Natural killer cell (primary cell): ENCODE data around the gene SNAPIN. TPM values are rescaled to one million over a fixed set of nuclear protein-coding genes. Genes with fewer than 3 reads are reported as not detected.

ENCODE experiments used
- ATAC-seq, 3 donors: fragments of 150-1000 bp in 2 of 3; fragments of 200-7000 bp in 1 of 3; cut with Tn5 transposase; 1 replicate in 1 of 3; 2 replicates in 2 of 3; pipeline ENCODE4 v1.10.0; 2021; ENCODE audit warnings: mild to moderate bottlenecking in 2 of 3, moderate library complexity in 2 of 3
- DNase-seq, 2 donors: peaks; one replicate each; pipeline versions ENCODE4 v3.0.0 to v3.0.0-alpha.2; 2013 to 2021; ENCODE audit warnings: mixed read lengths in 1 of 2
- H3K27ac ChIP-seq: one replicate; pipeline ENCODE4 v1.5.1; 2013; ENCODE audit warnings: mild to moderate bottlenecking, low read length
- H3K27me3 ChIP-seq: one replicate; pipeline ENCODE4 v1.6.1; 2013; ENCODE audit warnings: low read length; ENCODE audit not compliant: control insufficient read depth, insufficient read depth
- H3K36me3 ChIP-seq: one replicate; pipeline ENCODE4 v1.6.1; 2013; ENCODE audit warnings: low read length; ENCODE audit not compliant: control insufficient read depth, insufficient read depth
- H3K4me1 ChIP-seq: one replicate; pipeline ENCODE4 v1.6.1; 2013; ENCODE audit warnings: low read length; ENCODE audit not compliant: control insufficient read depth, insufficient read depth
- H3K4me3 ChIP-seq: one replicate; pipeline ENCODE4 v1.5.1; 2013; ENCODE audit warnings: low read length
- H3K9me3 ChIP-seq: one replicate; pipeline ENCODE4 v1.6.1; 2013; ENCODE audit warnings: low read length; ENCODE audit not compliant: control insufficient read depth, insufficient read depth
- H3K27ac Mint-ChIP-seq, 2 donors: one replicate each; pipeline ENCODE4 v1.8.0; 2022; ENCODE audit warnings: mild to moderate bottlenecking in 2 of 2, mixed read lengths in 2 of 2, moderate library complexity in 1 of 2
- H3K27me3 Mint-ChIP-seq, 2 donors: one replicate each; pipeline ENCODE4 v1.8.0; 2022; ENCODE audit warnings: low read depth in 2 of 2, mixed read lengths in 2 of 2
- H3K36me3 Mint-ChIP-seq: one replicate; pipeline ENCODE4 v1.8.0; 2022; ENCODE audit warnings: mixed read lengths
- H3K4me1 Mint-ChIP-seq, 2 donors: one replicate each; pipeline ENCODE4 v1.8.0; 2022; ENCODE audit warnings: mixed read lengths in 2 of 2
- H3K4me3 Mint-ChIP-seq: one replicate; pipeline ENCODE4 v1.8.0; 2022; ENCODE audit warnings: mild to moderate bottlenecking, moderate library complexity, mixed read lengths
- H3K9me3 Mint-ChIP-seq, 2 donors: one replicate each; pipeline ENCODE4 v1.8.0; 2022; ENCODE audit warnings: mixed read lengths in 2 of 2
- CTCF ChIP-seq: fragments of 200-600 bp; IDR thresholded peaks from one replicate; pipeline ENCODE4 v1.8.0; 2022; ENCODE audit warnings: antibody characterized with exemption
- WGBS: methylation state at CpG from one replicate; pipeline ENCODE4 v1.1.7; 2013; ENCODE audit warnings: missing lambda C conversion rate; ENCODE audit not compliant: insufficient coverage; 5-methylcytosine and 5-hydroxymethylcytosine counted together
- intact Hi-C: fragments of 100-400 bp; cut with micrococcal nuclease; formaldehyde crosslinking; loops from one replicate; pipeline ENCODE4 v1.14.2; 2022
- total RNA-seq, 4 donors: library from RNA; stranded (reverse); fragments of 120-200 nt in 1 of 4; gene quantifications; one replicate each; pipeline versions ENCODE4 v1.2.3 to v1.2.4, GENCODE V29; 2013 to 2022

SNAPIN gene
- total RNA-seq, 3 donors from 2014 or later (not counting 1 experiment from before 2014, with no cell fraction given), result 21.0 to 25.5 (median 23.5) TPM

- ATAC-seq (no peak), DNase-seq (no peak)
- H3K36me3 ChIP-seq, result peaks cover 12% of the 10 kb centered on the region
- Mint-ChIP-seq H3K9me3 (no peaks in the 10 kb centered on the region), H3K27ac (peak overlapping the region in 1 of 2 donors; percentile 60), H3K36me3 (no peaks in the 10 kb centered on the region), H3K27me3 (peaks cover 14 to 17% of the 10 kb centered on the region in 2 donors), H3K4me1 (peaks cover 12 to 16% of the 10 kb centered on the region in 2 donors), H3K4me3 (peak overlapping the region; percentile 52)
- TF ChIP-seq CTCF, result no peak
- no CpG with 5 or more reads among the region's 2 CpGs for WGBS
- H3K9me3 ChIP-seq, result no peaks in the 10 kb centered on the region
- intact Hi-C loops, result loop anchor here (10.0 kb wide), 1 partner anchor 101 kb away; the partner anchor contains the start of gene SLC27A3
- H3K4me1 ChIP-seq, result peaks cover 30% of the 10 kb centered on the region
- H3K4me3 ChIP-seq, result no peak overlapping the region
- peaks cover 8% of the 10 kb centered on the region for H3K27me3 ChIP-seq
- no peak overlapping the region for H3K27ac ChIP-seq
These were observed 15.0 kb downstream of the SNAPIN start for GRCh38 chr1:153673511-153673910.

GRCh38 chr1:153677718-153678518 lies 19.4 kb downstream of the SNAPIN start:
- H3K4me1 ChIP-seq, result peaks cover 20% of the 10 kb centered on the region
- H3K27me3 ChIP-seq, result peaks cover 18% of the 10 kb centered on the region
- Mint-ChIP-seq H3K4me1 (peaks cover 21 to 26% of the 10 kb centered on the region in 2 donors), H3K27me3 (peaks cover 38 to 48% of the 10 kb centered on the region in 2 donors), H3K27ac (no peak overlapping the region), H3K4me3 (peak overlapping the region; percentile 85), H3K9me3 (no peaks in the 10 kb centered on the region), H3K36me3 (no peaks in the 10 kb centered on the region)
- H3K36me3 ChIP-seq, result no peaks in the 10 kb centered on the region
- H3K4me3 ChIP-seq, result peak overlapping the region; percentile 8
- H3K9me3 ChIP-seq, result no peaks in the 10 kb centered on the region
- DNase-seq, result peak; percentile 24 to 75
- no peak overlapping the region for H3K27ac ChIP-seq
- ATAC-seq, result peak; percentile 52 to 75 (median 66)
- intact Hi-C loops, result loop anchor here (1.0 to 10.0 kb wide), 2 partner anchors 71 to 97 kb away; partner anchors contain the start of gene SLC27A3
- WGBS, result 6% methylated on average over 28 of the region's 29 CpGs
- TF ChIP-seq CTCF, result peak; percentile 70

- no peak for TF ChIP-seq CTCF
- WGBS, result 2% methylated on average over 78 of the region's 78 CpGs
- intact Hi-C loops, result loop anchor here (10.0 kb wide), 1 partner anchor 96 kb away; the partner anchor contains the start of gene SLC27A3
- peak in 1 of 2 donors; percentile 56 for DNase-seq
- H3K9me3 Mint-ChIP-seq, result no peaks in the 10 kb centered on the region
- H3K27ac Mint-ChIP-seq, result peak within 1 kb of the TSS in 1 of 2 donors; percentile 3
- Histone ChIP-seq H3K27me3 (peaks cover 18% of the 10 kb centered on the region), H3K36me3 (no peaks in the 10 kb centered on the region), H3K27ac (no peak within 1 kb of the TSS), H3K4me3 (peak within 1 kb of the TSS; percentile 8), H3K4me1 (peaks cover 20% of the 10 kb centered on the region), H3K9me3 (no peaks in the 10 kb centered on the region)
- no peaks in the 10 kb centered on the region for H3K36me3 Mint-ChIP-seq
- ATAC-seq, result peak; percentile 31 to 49 (median 46)
- peaks cover 43 to 51% of the 10 kb centered on the region in 2 donors for H3K27me3 Mint-ChIP-seq
- H3K4me1 Mint-ChIP-seq, result peaks cover 21 to 26% of the 10 kb centered on the region in 2 donors
- peak within 1 kb of the TSS; percentile 86 for H3K4me3 Mint-ChIP-seq
These were observed 20.2 kb downstream of the SNAPIN start, which contains the start of gene NPR1 for GRCh38 chr1:153678519-153679336. TSS of gene NPR1 (plus strand) at chr1:153678688. CDS start at chr1:153679109, 421 bp downstream.
